ENCODE measurements around the gene GANAB.
"Not testable (repeated sequence)": the region's sequence is repeated elsewhere in the genome, so short reads cannot be mapped to it uniquely, and the experiment has no call there.

Gene GANAB

DNA sequence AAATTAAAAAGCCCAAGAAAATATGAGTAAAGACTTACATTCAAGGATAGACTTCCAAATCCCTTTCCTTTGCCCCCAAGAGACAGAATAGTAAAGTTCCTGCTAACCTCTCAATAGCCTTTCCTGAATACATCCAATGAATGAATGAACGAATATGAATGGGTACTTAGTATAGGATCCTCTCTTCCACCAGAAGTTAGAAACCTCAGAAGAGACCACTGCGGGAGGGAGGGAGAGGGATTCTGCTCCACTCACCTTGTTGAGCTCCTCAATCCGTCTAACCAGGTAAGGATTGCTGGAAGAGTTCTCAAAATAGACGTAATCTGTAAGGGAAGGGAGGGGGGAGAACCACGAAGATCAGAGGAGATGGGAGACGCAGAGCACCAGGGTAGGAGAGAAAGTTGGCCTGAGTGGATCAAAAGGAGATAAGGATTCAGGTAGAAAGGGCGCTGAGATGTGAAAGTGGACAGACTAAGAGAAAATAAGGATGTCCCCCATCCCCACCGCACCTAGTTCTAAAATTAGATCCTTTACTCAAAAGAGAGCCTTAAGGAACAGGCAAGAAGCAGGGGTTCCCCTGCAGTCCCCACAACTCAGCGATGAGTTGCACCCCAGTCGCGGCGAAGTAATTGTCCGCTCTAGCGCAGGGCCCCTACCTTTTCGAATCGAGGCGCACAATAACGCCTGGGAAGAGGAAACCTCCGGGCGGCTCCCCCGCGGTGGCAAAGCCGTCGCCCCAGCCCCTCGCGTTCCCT is 45.9 kb downstream of the GANAB start:
- no peak for DNase-seq

DNA sequence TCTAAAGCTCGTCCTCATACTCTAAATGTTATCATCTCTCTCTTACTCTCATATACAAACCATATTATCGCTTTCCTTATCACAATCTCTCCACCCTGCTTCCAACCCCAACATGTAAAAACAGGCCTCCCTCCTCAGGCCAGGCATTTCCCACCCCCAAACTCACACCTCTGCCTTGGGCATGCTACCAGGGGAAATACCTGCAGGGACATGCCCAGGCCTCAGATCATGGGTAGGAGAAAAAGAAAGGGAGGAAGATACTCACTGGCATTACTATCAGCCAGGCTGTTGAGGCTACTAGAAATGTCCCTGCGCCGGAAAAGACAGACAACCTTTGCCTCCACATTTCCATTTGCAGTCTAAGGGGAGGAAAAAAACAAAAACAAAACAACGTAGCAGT is 46.5 kb downstream of the GANAB start:
- DNase-seq, result no peak

DNA sequence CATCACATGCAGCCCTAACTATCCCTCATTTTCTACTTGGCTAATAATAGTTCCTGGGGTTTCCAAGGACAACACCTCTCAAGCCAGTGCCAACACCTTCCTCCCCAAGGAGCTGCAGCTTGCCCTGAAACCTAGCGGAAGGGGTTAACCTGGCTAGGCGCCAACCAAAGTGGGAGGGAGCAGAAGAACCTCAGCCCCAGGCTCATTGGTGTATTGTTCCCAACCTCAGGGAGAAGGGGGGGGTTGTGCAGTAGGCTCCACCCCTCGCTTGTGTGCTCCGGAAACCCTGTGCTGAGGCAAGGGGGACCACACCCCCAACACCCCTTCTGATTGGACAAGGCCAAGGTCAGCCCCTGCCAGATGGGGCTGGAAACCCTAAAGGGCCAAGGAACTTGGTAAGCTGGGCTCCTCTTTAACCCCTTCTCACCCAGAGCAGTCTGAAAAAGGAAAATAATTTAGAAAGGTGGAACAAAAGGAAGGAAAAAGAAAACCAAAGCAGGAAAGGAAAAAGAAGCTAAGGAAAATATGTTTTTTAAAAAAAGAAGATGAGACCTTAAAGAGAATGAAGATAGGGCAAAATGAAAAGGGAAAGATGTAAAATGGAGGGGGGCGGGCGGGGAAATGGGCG is 47.2 kb downstream of the GANAB start:
- DNase-seq, result peak; percentile 97

DNA sequence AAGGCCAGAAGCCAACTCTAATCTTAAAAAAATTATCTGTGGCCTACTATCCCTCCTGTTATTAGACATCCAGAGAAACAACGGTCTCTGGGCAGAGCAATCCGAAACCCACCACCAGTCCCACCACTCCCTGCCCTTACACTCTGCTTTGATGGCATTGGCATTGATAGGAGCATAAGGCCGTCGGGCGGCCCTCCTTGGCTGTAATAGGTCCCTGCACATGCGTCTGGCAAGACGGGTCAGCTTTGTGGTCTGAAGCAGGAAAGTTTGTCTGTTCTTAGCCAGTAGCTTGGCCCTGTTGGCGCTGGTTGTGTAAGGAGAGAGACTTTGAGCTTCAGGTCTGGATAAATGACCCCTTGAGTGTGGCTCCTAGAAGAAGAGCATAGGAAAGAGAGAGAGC is 51.3 kb downstream of the GANAB start:
- no peak for DNase-seq

DNA sequence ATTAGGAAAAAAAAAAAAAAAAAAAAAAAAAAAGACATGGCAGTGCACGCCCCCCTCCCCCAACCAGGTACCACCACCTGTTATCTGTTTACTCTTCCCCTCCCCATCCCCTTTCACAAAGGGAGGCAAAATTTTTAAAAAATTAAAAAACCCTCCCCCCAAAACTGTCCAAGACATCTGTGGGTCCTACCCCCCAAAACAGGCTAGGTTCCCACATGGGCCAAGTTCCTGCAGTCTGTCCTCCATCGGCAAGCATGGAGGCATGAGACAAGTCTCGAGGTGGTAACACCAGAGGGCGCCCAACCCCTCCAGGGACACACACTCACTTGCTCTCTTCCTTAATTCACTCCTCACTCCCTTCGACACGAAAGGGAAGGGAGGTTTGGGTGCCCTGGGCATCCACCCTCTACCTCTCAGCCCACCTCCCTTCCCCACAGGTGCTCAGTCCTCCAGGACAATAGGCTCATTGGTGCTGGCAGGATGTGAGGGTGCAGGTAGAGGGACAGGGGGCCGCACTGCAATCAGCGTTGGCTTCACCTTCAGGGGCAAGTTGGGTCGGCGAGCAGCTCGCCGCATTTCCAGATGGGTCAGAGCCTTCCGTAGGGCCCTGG is 52.9 kb downstream of the GANAB start:
- peak; percentile 57 for DNase-seq

DNA sequence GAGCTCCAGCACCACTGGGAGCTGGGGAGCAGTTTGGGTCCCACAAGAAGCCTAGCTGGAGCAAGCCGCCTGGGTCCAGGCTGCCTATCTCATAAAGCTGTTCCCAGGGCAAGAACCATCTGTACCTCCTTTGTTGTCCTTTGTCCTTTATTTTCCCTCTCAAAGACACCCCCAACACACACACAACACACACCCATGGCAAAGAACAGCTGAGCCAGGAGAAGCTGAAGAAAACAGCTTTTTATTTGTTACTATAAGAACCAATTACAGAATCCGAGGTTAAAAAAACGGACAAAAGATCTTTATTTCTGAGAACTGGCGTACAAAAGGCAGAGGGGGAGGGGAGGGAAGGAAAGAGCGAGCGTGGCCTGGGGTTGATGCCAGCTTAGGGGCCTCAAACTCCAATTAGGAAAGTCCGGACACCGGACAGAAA is 53.4 kb downstream of the GANAB start:
- DNase-seq, result no peak

DNA sequence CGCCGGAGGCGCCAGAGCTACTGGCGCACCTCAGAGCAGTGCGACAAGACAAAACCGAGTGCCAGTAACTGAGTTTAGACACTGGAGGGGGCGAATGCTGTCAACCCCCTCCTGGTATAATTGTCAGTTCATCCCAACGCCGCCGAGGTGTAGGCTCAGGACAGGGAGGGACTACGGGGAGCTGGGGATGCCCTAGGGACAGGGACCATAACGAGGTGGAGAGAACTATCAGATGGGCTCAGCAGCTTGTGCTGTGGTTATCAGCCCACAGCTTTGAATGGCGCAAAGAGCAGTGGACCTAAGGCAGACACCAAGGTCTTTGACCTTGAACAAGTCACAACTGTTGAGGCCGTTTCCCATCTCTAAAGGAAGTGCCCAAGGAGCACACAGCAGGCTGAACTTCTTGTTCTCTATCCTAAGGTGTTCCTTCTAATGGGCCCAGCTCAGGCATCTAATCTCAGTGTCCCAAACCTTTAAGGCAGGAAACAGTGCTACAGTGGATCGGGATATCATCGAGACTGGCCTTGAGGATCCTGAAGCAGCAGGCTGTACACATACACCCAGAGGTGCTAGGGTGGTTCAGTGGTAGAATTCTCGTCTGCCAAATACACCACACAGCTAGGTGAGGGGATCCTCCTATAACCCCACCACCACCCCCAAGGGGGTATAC is 54.1 kb downstream of the GANAB start:
- no peak for DNase-seq

DNA sequence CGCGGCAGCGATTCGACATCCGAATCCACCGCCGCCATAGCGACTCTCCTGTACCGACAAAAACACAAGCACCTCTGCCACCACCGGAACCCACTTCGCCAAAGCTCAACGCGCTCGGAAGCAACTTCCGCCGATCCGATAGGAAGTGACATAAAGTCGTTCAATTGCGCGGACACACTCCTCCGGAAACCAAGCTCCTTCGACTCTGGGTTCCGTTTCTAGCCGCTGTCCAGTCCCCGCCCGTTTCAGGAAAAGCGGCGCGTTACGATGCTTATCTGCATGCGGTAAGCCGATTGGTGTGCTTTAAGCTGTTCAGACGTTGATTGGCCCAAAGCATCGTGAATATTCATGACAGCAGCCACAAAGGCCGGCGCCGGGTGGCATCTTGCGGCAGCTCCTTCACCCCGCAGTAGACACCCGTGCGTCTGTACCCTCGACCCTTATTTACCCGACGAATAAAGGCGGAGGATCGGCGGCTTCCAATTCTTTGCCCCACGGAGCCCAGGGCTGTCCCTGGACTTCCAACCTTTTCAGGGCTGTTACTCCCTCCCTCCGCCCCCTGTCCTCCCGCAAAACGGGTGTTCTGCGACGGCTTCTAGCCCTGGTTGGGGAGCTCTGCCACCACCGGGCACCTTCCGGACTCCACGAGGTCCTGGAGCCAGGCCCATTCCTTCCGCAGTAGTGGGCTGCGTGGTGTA is 54.8 kb downstream of the GANAB start, which contains the start of gene TUT1:
Gene TUT1, minus strand, starts transcription at position 76 of the 698 bp plus-strand sequence. Its CDS starts 38 bp downstream, at position 38.
- peak; percentile 98 for DNase-seq

DNA sequence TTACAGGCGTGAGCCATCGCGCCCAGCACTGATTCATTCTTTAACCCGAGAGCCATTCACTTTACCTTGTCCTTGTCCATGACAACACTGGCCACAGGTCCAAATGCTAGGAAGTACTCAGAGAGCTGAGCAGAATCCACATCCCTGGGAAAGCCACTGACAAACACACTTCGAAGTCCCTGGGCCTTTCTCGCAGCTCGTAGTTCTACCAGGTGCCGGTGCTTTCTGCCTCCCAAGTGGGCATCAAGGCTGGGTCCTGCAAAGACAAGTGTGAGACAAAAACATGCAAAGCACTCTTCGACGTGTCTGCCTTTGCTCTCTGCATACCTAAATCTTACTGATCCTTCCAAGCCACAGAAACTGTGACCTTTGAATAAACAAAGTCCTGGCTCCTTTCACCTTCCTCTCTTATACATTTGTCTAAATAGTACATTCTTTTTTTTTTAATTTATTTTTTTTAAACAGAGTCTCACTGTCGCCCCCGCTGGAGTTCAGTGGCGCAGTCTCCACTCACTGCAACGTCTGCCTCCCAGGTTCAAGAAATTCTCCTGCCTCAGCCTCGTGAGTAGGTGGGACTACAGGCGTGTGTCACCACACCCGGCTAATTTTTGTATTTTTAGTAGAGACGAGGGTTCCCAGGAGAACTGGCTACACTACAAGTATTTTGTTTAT is 57.3 kb downstream of the GANAB start:
- no peak for DNase-seq

DNA sequence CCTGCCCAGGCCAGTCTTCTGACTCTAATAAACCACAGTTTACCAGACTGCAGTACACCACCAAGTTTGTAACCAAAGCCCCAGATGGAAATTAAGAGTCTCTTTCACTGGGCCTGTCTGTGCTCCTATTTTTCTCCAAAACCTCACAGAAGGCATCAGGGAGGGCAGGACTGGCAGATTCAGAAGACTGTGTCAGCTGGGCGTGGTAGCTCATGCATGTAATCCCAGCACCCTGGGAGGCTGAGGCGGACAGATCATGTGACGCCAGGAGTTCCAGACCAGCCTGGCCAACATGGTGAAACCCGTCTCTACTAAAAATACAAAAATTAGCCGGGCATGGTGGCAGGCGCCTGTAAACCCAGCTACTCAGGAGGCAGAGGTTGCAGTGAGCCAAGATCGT is 61.1 kb downstream of the GANAB start:
- not testable (repeated sequence) for DNase-seq

DNA sequence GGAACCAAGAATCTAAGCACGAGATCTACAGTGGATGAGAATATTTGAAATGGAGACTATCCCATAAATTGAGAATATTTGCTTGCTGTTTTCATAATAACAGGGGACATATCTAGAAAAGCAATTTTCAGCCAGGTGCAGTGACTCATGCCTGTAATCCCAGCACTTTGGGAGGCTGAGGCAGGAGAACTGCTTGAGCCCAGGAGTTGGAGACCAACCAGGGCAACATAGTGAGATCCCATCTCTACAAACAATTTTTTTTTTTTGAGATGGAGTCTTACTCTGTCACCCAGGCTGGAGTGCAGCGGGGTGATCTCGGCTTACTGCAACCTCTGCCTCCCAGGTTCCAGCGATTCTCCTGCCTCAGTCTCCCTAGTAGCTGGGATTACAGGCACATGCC is 64.7 kb downstream of the GANAB start:
- DNase-seq, result not testable (repeated sequence)

DNA sequence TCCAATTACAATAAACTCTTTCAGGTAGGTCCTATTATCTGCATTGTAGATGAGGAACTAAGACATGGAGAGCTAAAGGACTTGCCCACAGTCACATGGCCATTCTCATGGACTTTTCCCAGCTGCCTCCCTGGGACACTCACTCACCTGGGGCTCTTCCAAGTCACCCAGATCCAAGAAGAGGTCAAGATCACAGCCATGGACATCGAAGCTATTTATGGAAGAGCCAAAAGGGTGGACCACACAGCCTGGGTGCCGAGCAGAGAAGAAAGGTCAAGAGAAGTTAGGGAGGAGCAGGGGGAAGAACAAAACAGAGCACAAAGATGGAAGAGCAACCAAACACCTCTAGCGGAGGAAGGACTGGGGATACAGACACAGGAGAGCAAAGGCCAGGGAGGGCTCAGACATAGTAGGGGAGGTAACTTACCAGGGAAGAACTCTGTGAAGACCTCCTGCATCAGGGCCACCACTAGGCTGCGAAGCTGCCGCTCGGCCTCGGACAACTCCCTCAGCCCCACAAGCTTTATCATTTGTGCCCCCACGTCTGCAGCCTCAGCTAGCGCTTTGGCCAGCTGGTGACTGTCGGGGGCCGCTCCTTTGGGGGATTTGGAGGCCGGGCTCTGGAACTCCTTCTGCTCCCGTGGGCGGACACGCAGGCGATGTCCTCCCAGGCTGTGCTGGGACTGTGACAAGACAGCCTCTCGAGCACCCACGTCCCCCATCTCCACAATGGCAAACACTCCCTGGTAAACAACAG is 65.3 kb downstream of the GANAB start:
- DNase-seq, result no peak

DNA sequence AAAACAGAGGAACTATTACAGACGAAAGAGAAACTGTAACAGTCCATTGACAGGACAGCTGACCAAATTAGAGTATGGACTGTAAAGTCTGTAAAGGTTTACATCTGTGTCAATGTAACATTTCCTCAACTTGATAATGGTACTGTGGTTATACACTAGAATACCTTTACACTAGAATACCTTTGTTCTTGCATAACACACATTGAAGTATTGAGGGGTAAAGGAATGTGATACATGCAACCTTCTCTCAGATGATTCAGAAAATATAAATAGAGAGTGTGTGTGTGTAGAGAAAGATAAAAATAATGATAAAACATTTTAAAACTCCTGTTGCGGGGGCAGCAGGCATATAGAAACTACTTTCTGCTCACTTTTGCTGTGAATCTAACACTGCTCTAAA is 67.2 kb downstream of the GANAB start:
- DNase-seq, result peak; percentile 16

DNA sequence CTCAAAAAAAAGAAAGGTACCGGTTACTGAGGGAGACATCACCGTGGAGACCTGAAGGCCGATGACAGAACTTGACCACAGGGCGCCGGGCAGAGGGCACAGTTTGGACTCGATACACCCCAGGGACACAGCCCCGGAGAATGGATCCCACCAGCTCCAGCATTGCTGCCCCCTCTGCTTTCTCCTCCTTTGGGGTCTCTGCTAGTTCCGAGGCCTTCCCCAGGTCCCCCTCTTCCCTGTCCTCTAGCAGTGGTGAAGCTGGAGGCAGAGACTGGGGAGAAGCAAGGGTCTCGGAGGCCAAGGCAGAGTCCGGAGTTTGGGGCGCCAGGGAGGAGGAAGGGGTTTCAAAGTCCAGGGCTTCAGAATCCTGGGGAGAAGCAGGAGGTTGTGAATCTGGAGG is 67.9 kb downstream of the GANAB start:
- DNase-seq, result no peak

DNA sequence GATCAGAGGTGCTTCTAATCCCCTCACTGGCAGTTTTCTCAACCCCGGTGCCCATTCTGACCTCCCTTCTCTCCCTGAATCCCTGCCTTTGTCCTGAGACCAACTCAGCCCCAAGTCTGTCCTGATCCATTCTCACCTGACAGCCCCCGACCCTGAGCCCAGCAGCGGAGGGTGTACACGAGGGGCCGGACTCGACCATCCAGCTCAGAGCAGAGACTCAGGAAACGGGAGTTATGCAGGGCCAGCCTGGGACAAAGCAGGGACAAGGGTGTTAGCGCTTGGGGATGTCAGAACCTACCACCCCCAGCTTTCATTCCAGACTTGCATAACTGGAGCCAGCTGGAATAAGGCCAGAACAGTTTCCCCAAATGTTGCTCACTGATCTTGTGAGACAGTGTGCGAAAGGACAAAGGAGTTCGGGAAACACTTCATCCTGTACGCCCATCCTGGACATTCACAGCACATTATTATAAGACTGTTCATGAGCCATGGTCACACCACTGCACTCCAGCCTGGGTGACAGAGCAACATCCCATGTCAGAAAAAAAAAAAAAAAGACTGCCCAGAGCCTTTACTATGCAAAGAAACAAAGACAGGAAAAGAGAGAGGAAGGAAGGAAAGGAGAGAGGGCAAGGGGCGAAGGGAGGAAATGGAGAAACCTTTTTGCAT is 69.2 kb downstream of the GANAB start:
- no peak for DNase-seq

DNA sequence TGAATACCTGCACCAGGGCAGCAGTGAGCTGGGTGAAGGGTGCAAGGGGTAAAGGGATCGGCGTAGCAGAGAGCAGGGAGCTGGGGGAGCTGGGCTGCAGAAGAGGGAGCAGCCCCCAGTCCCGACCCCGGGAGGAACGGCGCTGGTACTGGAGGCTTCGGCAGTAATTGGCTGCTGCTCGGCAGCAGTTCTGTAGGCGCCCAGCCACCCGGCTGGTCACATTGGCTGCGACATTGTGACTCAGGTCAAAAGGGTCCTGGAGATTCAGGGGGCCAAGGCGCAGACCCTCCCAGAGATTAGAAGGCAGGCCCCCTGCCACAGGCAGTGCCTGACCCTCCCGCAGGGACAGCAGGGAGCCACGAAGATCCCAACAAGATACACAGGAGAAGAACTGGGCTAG is 70.6 kb downstream of the GANAB start:
- DNase-seq, result no peak

DNA sequence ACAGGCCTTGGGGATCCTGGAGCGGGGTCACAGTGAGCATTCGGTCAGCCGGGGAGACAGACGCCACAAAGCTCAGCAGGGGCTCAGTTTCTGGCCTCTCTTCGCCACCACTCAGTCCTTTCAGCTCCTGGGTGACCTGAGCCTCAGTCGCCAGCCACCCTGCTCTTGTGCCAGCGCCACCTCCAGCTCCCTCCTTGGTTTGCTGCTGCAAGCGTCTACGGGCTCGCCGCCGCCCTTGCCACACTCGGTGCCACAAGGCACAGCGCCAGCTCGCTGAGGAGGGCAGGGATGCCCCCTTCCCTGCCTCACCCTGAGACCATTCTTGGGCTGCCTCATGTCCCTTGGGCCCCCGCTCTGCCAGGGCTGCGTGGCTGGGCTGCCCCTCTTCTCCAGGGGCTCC is 71.3 kb downstream of the GANAB start:
- no peak for DNase-seq
